CD4-positive, alpha-beta T cell (primary cell): ENCODE measurements around the gene TLCD1. TPM values are rescaled to one million over a fixed set of nuclear protein-coding genes. Genes with fewer than 3 reads are reported as not detected.

Experiments
- ATAC-seq: fragments of 200-7000 bp; cut with Tn5 transposase; one replicate; pipeline ENCODE4 v1.10.0; 2022; ENCODE audit warnings: mild to moderate bottlenecking; ENCODE audit not compliant: poor library complexity
- CTCF ChIA-PET: fragments of 350-600 bp; sonication (Branson Sonifier 250); formaldehyde crosslinking; loops from one replicate; lab custom pipeline; 2021; ENCODE audit warnings: antibody characterized with exemption, inconsistent platforms; lab: Charles Lee
- POLR2A ChIA-PET: fragments of 350-600 bp; sonication (Branson Sonifier 250); formaldehyde crosslinking; loops from one replicate; lab custom pipeline; 2021; ENCODE audit warnings: antibody characterized with exemption, inconsistent platforms; lab: Charles Lee
- DNase-seq, 14 experiments: peaks; one replicate each; pipeline ENCODE4 v3.0.0-alpha.2; 2013 to 2020; ENCODE audit warnings: mixed read lengths in 2 of 14
- H3K27ac ChIP-seq, 2 donors: one replicate each; pipeline versions ENCODE4 v1.5.1 to v1.7.0; 2013; ENCODE audit warnings: low read length in 2 of 2, low read depth in 1 of 2, mild to moderate bottlenecking in 1 of 2
- H3K27me3 ChIP-seq, 2 experiments: 1 replicate in 1 of 2; 2 replicates in 1 of 2; pipeline versions ENCODE4 v1.6.1 to v1.7.0; 2013; ENCODE audit warnings: low read length in 2 of 2, control low read depth in 1 of 2, mild to moderate bottlenecking in 1 of 2, moderate library complexity in 1 of 2; ENCODE audit not compliant: insufficient read depth in 2 of 2, control insufficient read depth in 1 of 2
- H3K36me3 ChIP-seq: one replicate; pipeline ENCODE4 v1.6.1; 2013; ENCODE audit warnings: low read length, control low read depth; ENCODE audit not compliant: insufficient read depth
- H3K4me1 ChIP-seq: one replicate; pipeline ENCODE4 v1.6.1; 2013; ENCODE audit warnings: low read length, control low read depth; ENCODE audit not compliant: insufficient read depth
- H3K4me3 ChIP-seq: one replicate; pipeline ENCODE4 v1.5.1; 2013; ENCODE audit warnings: mild to moderate bottlenecking, low read length, moderate library complexity
- H3K9me3 ChIP-seq, 2 experiments: 1 replicate in 1 of 2; 2 replicates in 1 of 2; pipeline versions ENCODE4 v1.6.1 to v1.7.0; 2013; ENCODE audit warnings: low read length in 2 of 2, mild to moderate bottlenecking in 2 of 2, control low read depth in 1 of 2, moderate library complexity in 1 of 2; ENCODE audit not compliant: control insufficient read depth in 1 of 2, insufficient read depth in 1 of 2
- H3K27ac Mint-ChIP-seq: one replicate; pipeline ENCODE4 v1.8.0; 2020; ENCODE audit warnings: mixed read lengths
- H3K27me3 Mint-ChIP-seq: one replicate; pipeline ENCODE4 v1.8.0; 2021; ENCODE audit warnings: mixed read lengths
- H3K36me3 Mint-ChIP-seq: one replicate; pipeline ENCODE4 v1.8.0; 2021; ENCODE audit warnings: low read depth, mixed read lengths
- H3K4me1 Mint-ChIP-seq: one replicate; pipeline ENCODE4 v1.8.0; 2021; ENCODE audit warnings: low read depth, mixed read lengths
- H3K4me3 Mint-ChIP-seq: one replicate; pipeline ENCODE4 v1.8.0; 2020; ENCODE audit warnings: mild to moderate bottlenecking, mixed read lengths
- H3K9me3 Mint-ChIP-seq: one replicate; pipeline ENCODE4 v1.8.0; 2020; ENCODE audit warnings: mixed read lengths
- intact Hi-C, 2 experiments: fragments of 100-400 bp; cut with DNase I in 1 of 2; cut with micrococcal nuclease in 1 of 2; formaldehyde crosslinking; loops; one replicate each; pipeline versions ENCODE4 v1.15.1 to v1.9.0; 2023 to 2025; cut with DNase I, micrococcal nuclease
- total RNA-seq, 174 experiments: library from RNA in 2 of 174; stranded (reverse) in 2 of 174; gene quantifications; one replicate each; pipeline ENCODE4 v1.2.3 and lab custom pipeline; 2021 to 2026
- TF ChIP-seq, protein P1 (sequence below): fragments of 200-600 bp; IDR thresholded peaks from one replicate; pipeline ENCODE4 v1.8.0; 2022; ENCODE audit warnings: antibody characterized with exemption, mild to moderate bottlenecking

Gene TLCD1
- total RNA-seq, 2 experiments from 2014 or later: 0.39 to 0.60 TPM

DNA sequence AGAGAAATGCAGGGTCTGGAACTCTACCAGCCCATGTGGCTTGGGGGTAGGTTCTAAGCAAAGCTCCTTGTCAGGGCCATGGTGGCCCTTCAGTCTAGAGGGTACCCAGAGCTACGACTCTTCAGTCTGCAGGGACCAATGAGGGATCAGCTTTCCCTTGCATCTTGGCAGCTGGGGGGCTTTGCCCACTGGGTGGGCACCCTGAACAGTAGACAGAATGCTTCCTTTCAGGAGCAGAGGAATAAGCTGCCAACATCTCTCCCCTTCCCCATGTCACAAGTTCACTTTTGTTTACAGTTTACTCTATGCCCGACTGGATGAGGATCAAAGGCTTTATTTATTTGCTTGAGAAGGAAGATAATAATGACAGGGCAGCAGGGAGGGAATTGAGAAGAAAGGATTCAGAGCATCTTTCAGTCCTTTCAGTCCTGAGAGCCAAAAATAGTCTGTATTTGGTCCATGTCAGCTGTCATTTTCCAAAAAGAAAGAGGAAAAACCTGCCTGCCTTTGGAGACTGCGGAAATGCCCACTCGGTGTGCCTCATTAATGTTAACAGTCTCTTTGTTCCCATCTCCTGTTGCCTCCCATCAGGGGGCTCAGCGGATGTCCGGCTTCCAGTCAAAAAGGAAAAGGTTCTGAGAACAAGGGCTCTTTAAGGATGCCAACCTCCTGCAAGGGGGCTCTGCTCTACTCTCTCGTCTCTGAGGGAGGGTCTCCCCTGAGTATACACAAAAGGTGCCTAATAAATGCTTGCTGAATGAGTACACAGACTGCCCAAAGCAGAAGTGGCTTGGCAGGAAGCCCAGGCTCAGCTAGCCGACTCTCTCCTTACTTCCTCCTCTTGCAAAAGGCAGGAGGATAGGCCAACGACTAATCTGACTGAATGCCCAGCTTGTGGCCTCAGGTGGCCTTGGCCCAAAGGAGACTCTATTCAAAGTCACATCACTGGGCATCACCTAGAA lies 34.8 kb upstream of the TLCD1 start:
- H3K9me3 ChIP-seq: no peaks in the 10 kb centered on the region
- DNase-seq (peak in 1 of 14 experiments; percentile 25), ATAC-seq (no peak)
- POLR2A ChIA-PET: interaction anchor here (1.4 kb wide), 1 partner anchor 81 kb away, joined by 3 read pairs; the partner anchor contains the start of gene FAM222B
- TF ChIP-seq, protein P1, sequence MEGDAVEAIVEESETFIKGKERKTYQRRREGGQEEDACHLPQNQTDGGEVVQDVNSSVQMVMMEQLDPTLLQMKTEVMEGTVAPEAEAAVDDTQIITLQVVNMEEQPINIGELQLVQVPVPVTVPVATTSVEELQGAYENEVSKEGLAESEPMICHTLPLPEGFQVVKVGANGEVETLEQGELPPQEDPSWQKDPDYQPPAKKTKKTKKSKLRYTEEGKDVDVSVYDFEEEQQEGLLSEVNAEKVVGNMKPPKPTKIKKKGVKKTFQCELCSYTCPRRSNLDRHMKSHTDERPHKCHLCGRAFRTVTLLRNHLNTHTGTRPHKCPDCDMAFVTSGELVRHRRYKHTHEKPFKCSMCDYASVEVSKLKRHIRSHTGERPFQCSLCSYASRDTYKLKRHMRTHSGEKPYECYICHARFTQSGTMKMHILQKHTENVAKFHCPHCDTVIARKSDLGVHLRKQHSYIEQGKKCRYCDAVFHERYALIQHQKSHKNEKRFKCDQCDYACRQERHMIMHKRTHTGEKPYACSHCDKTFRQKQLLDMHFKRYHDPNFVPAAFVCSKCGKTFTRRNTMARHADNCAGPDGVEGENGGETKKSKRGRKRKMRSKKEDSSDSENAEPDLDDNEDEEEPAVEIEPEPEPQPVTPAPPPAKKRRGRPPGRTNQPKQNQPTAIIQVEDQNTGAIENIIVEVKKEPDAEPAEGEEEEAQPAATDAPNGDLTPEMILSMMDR: no peak
- Mint-ChIP-seq H3K27me3 (no peaks in the 10 kb centered on the region), H3K36me3 (peaks cover 70% of the 10 kb centered on the region), H3K27ac (no peak overlapping the region), H3K9me3 (no peaks in the 10 kb centered on the region), H3K4me1 (peaks cover 8% of the 10 kb centered on the region), H3K4me3 (no peak overlapping the region)
- no peaks in the 10 kb centered on the region for H3K27me3 ChIP-seq
- no peak overlapping the region for H3K4me3 ChIP-seq
- H3K4me1 ChIP-seq: no peaks in the 10 kb centered on the region
- intact Hi-C loops: loop anchor here (5.0 to 10.0 kb wide), 3 partner anchors 34 to 354 kb away; partner anchors contain the start of genes NEK8 (in 2 of the 2), TLCD1 (in 2 of the 2) and DHRS13 (in 1 of the 2)
- H3K27ac ChIP-seq: no peak overlapping the region
- peaks cover 57% of the 10 kb centered on the region for H3K36me3 ChIP-seq
- CTCF ChIA-PET: interaction anchor here (1.3 to 6.6 kb wide), 2 partner anchors 11 to 34 kb away, joined by 4 to 70 read pairs; partner anchors contain the start of genes NEK8 and TLCD1

DNA sequence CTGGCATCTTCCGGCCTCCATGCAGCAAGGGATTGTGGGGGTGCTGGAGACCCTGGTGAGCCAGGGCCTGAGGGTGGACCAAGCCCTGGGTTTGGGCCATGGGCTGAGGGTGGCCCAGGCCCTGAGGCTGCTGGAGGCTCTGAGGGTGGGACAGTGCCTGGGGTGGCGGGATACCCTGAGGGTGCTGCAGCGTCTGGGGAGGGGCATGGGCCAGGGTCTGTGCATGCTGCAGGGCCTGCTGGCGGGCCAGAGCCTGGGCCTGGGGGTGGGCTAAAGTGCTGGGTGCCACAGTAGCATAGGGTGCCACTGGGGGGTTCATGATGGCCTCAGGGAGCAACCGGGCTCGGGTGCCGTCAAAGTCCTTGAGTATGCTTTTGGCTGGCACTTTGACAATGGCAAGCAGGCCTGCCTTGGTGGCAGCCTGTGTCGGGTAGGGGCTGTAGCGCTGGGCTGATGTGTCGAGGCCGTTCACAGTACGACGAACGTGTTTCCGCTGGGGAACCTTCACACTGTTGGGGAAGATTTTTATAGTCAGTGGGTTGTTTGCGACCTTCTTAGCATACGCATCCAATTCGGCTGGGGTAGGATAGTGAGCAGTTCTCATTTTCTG lies 33.3 kb upstream of the TLCD1 start:
- DNase-seq (no peak), ATAC-seq (no peak)
- Mint-ChIP-seq H3K4me1 (peaks cover 8% of the 10 kb centered on the region), H3K9me3 (no peaks in the 10 kb centered on the region), H3K4me3 (no peak overlapping the region), H3K27me3 (no peaks in the 10 kb centered on the region), H3K27ac (no peak overlapping the region), H3K36me3 (peaks cover 57% of the 10 kb centered on the region)
- Histone ChIP-seq H3K9me3 (no peaks in the 10 kb centered on the region), H3K27me3 (no peaks in the 10 kb centered on the region), H3K36me3 (peaks cover 44% of the 10 kb centered on the region), H3K4me3 (no peak overlapping the region), H3K27ac (no peak overlapping the region), H3K4me1 (no peaks in the 10 kb centered on the region)
- TF ChIP-seq, protein P1: no peak
- POLR2A ChIA-PET: no interaction called here
- CTCF ChIA-PET: interaction anchor here (6.6 kb wide), 1 partner anchor 32 kb away, joined by 70 read pairs; the partner anchor contains the start of genes NEK8 and TLCD1
- intact Hi-C loops: no loop called here

DNA sequence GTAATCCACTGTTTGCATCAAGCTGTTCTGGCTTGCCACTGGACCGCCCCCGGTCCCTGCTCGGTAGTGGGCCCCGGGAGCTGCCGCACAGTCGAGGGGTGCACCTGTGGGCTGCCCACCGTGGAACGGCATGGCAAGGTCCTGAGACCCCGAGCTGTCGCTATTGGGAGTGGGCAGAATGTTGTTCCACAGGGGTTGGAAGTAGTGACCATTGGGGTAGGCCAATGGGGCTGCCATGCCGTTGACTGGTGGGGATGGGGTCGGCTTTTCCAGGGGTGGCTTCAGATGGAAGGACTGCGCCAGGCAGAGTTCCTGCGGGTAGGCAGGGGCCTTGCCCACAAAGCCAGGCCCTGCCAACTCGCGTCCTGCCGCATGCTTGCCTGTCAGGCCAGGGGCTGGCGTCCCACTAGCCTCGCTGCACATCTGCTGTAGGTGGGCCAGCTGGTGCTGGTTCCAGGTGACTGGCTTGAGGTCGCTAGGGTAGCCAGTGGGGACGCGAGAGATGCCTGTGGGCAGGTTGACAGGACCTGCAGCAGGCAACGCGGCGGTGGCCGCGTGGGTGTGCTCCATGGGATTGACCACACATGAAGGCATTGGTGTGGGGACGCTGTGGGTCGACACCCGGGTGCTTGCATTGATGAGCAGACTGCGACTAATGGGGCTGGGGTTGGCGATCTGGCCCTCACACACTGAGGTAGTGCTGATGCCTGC lies 32.5 kb upstream of the TLCD1 start:
- CTCF ChIA-PET: no interaction called here
- Histone ChIP-seq H3K9me3 (no peaks in the 10 kb centered on the region), H3K27me3 (no peaks in the 10 kb centered on the region), H3K4me3 (no peak overlapping the region), H3K4me1 (no peaks in the 10 kb centered on the region), H3K27ac (no peak overlapping the region), H3K36me3 (peaks cover 43% of the 10 kb centered on the region)
- H3K27ac Mint-ChIP-seq: no peak overlapping the region
- ATAC-seq (no peak), DNase-seq (peak in 1 of 14 experiments; percentile 21)
- H3K27me3 Mint-ChIP-seq: no peaks in the 10 kb centered on the region
- intact Hi-C loops: no loop called here
- TF ChIP-seq, protein P1: no peak
- H3K9me3 Mint-ChIP-seq: no peaks in the 10 kb centered on the region
- peaks cover 4% of the 10 kb centered on the region for H3K4me1 Mint-ChIP-seq
- POLR2A ChIA-PET: interaction anchor here (1.2 kb wide), 1 partner anchor 32 kb away, joined by 3 read pairs; no protein-coding TSS in a partner anchor
- peaks cover 52% of the 10 kb centered on the region for H3K36me3 Mint-ChIP-seq
- no peak overlapping the region for H3K4me3 Mint-ChIP-seq
